GM18502 (cell line): ENCODE results near the gene ZRANB3.
"Not testable (repeated sequence)": the region's sequence is repeated elsewhere in the genome, so short reads cannot be mapped to it uniquely, and the experiment has no call there.

Experiments
- ATAC-seq: cut with Tn5 transposase; IDR thresholded peaks from one replicate; pipeline ENCODE4 v1.9.1; 2021; ENCODE audit warnings: mild to moderate bottlenecking; ENCODE audit not compliant: unreplicated experiment, poor library complexity

The ZRANB3 gene

DNA sequence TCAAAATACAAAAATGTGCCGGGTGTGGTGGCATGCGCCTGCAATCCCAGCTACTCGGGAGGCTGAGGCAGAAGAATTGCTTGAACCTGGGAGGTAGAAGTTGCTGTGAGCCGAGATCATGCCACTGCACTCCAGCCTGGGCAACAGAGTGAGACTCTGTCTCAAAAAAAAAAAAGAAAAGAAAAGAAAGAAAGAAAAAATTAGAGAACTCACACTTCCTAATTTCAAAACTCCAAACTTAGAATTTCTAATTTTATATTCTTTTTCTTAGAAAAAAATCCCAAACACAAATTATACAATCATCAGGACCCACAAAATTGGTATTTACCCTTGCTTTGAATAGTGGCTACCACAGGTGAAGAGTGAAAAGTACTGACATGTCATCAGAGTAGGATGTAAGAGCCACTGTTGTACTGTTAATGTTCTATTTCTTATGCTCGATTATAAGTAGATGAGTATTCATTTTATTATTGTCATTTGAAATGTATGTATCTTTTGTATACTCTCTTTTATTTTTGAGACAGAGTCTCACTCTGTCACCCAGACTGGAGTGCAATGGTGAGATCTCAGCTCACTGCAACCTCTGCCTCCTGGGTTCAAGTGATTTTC lies 182.8 kb downstream of the ZRANB3 start:
- not testable (repeated sequence) for ATAC-seq

DNA sequence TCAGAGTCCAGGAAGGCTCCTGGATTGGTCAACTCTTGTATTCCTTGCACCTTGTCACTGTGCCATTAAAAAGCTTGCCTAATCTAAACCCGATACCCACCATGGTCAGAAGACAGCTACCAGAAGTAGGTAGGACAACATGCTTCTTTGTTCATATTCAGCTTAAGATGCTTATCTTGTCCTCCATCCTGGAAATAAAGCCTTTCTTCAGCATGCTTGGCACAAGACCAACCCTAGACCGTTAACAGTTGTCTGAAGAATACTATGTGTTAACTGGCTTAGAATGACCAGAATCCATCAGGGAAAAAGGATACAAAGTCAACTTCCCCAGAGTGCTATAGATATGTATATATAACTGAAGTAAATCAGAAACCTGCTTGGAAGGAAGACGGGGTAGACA lies 193.9 kb downstream of the ZRANB3 start:
- ATAC-seq = no peak

DNA sequence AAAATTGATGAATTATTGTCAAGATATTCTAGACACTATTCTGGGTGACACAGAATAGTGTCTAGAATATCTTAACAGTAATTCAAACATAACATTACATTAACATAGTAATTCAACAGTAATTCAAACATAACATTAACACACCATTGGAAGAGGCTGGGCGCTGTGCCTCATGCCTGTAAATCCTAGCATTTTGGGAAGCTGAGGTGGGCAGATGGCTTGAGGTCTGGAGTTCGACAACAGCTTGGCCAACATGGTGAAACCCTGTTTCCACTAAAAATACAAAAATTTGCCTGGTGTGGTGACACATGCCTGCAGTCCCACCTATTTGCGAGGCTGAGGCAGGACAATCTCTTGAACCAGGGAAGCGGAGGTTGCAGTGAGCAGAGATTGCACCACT lies 195.8 kb downstream of the ZRANB3 start:
- ATAC-seq = no peak

DNA sequence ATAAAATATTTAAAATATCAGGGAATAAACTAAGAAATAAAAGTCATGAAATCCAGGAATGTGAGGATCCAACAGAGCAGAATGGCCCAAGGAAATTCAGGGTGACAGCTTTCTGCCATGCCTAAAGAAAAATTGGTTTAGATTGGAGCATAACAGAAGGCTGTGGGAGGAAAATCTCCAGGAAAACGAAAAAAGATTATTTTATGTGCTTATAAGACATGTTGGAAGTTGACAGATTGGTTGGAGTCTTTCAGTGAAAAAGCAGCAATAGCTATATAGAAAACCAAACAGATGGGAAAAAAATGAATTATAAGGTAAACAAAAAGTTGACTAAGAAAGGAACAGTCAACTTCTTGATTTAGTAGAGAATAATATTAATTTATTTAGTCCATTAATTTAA lies 203.9 kb downstream of the ZRANB3 start:
- ATAC-seq = no peak

DNA sequence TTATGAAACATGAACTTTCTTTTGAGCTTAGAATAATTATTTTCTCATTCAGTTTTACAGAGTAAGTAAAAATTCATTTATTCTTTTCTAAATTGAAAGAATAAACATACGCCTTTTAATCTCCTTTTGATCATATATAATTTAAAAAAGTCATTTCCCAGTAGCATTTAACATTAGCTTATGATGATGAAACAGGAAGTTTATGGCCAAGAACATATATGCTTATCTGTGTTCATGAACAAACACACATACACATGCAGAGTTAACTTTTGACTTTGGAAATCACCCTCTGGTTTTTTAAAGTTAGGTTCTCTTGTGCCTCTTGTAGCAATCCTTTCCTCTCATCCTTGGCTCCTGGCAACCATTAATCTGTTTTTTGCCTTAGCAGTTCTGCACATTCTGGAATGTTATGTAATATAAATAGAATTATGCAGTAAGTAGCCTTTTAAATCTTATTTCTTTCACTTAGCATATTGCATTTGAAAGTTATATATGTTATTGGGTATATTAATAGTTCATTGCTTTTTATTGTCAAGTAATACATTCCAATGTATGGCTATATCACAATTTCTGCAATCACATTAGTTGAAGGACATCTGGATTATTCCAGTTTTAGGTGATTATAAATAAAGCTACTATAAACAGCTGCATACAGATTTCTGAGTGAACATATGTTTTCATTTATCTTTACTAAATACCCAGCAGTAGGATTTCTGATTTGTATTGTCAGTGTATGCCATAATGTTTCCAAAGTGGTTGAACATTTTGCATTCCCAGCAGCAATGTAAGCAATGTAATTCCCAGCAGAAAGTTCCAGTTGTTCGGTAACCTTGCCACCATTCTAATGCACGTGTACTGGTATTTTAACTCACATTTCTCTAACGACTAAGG lies 210.3 kb downstream of the ZRANB3 start:
- no peak for ATAC-seq

DNA sequence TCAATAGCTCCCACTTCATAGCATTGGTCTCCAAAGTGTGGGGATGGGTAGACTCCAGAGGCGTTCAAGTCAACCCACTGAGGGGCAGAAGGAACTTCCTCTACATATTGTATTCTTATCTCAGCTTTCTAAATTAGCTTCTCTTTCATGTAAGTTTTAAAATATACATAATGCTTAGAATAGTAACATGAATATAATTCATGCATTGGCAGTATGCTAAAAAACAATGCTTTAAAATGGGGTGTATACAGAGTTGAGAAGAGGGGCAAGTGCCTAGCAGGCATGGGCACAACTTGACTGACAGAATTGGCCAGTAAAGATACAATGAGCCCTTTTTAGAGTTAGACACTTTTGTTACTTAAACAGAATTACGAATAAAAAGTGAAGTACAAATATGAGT lies 212.2 kb downstream of the ZRANB3 start:
- ATAC-seq = no peak

DNA sequence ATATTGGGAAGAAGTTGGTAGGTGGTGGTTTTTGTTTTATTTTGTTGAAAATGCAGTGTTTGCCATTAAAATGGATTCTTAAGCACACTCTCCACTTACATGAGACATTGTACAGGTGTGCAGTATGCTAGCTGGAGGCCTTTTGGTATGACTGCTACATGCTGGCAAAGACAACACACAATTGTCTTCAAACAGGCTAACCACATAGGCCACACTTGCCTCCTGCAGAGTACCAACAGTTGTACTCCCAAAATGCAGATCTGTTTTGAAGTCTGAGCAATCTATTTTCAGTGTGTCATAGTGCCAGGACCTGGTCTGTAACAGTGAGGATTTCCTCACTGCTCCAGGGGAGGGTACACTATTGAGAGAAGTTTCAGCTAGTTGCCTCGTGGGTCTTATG lies 213.6 kb downstream of the ZRANB3 start:
- no peak for ATAC-seq

DNA sequence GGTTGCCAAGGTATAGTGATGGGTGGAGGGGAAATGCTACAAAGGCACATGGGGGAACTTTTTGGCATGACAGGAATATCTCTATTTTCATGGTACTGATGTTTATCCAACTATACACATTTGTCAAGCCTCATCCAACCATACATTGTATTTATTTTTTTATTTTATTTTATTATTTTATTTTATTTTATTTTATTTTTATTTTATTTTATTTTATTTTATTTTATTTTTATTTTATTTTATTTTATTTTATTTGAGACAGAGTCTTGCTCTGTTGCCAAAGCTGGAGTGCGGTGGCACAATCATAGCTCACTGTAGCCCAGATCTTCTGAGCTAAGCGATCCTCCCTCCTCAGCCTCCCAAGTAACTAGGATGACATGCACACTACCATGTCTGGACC lies 219.1 kb downstream of the ZRANB3 start:
- no peak for ATAC-seq

DNA sequence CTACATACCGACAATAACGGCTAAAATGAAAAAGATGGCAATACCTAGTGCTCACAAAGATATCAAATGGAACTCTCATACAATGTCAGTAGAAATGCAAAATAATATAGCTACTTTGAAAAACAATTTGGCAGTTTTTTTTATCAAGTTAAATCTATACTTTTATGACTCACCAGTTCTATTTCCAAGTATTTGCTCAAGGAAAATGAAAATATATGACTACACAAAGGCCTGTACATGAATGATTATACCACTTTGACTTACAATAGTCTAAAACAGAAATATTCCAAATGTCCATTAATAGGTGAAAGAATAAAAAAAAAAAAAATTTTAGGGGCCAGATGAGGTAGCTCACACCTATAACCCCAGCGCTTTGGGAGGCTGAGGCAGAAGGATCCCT lies 219.8 kb downstream of the ZRANB3 start:
- ATAC-seq = no peak

DNA sequence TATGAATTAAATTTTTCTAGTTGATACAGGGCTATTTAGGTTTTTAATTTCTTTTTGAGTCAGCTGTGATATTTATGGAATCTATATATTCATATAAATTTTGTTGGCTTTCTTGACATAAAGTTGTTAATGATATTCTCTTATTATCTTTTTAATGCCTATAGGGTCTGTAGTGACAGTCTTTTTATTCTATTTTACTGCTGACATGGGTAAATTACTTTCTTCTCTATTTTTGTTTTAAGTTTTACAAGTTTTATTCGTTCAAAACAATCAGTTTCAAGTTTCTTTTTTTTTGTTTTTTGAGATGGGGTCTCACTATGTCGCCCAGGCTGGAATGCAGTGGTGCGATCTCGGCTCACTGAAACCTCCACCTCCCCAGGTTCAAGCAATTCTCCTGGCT lies 226.3 kb downstream of the ZRANB3 start:
- no peak for ATAC-seq

DNA sequence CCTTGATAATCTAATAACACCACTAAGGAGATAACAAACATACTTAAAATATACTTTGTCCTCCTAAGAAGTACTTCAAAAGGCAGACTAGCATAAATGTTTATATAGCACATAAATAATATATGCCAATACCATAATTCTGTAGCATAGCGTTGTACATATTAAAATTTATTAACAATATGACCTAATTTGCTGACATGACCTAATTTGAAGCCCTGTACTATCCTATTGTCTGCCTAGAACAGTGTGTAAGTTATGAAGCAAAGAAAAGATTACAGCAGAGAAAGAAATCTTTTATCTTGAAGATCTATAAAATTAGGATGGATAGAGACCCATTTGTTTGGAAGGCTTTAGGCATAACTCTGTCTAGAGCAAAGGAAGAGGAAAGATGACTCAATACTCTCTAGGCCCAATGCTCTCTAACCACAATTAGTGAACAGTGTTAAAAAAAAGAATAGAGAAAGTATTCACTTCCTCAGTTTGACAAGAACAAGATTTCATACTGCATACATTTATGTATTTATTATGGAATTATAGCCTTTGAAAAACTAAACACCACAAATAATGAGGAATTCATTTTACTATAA lies 231.3 kb downstream of the ZRANB3 start:
- ATAC-seq = peak; percentile 81

DNA sequence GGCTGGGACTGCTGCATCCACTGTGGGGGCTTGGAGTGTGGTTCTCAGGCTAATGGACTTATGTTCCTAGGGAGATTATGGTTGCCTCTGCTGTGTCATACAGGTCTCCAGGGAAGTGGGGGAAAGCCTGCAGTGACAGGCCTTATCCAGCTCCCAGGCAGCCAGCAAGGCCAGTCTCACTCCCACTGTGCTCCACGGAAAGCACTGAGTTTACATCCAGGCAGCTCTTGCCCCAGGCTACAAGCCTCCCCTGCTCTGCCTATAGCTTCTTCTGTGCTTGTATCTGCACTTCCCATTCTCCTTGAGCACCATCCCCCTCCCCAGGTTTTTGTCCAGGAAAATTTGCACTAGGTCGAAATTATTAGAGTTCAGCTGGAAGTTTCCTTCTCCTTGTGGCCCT lies 231.9 kb downstream of the ZRANB3 start:
- no peak for ATAC-seq

DNA sequence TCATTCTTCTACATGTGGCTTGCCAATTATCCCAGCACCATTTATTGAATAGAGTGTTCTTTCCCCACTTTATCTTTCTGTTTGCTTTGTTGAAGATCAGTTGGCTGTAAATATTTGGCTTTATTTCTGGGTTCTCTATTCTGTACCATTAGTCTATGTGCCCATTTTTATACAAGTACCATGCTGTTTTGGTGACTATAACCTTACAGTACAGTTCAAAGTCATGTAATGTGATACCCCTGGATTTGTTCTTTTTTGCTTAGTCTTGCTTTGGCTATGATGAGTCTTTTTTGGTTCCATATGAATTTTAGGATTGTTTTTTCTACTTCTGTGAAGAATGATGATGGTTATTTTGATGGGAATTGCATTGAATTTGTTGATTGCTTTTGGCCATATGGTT lies 243.9 kb downstream of the ZRANB3 start:
- not testable (repeated sequence) for ATAC-seq

DNA sequence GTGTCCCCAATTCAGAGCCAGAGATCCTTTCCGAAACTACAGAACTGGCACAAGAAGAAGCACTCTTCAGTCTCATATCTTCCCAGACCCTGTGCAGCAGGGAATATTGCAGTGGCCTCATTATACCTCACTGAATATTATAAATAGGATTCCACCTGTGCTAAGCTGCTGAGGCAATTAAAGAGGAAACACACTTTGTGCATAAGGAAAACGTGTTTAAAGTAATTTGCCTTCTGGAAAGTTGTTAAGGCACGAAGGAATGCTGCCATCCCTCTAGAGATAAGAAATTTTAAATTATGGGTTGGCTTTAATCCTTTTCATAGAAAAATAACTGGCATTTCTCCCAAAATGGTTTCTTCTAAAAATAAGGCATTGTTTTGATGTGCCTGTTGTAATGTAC lies 245.6 kb downstream of the ZRANB3 start:
- ATAC-seq = no peak

DNA sequence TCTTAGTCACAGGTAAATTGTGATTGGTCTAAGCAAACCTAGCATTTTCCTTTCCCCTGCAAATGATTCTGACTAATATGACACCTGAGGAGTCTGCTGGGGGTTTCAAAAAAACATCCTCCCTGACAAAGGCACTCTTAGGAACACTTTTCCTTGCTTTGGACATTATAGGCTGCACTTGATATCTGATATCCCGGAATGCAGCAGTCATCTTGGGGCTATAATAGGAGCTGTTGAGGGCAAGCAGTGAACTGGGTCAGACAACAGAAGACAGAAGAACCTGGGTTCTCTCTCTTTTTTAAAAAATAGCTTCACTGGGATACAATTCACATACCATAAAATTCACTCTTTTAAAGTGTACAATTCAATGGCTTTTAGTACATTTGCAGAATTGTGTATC lies 249.6 kb downstream of the ZRANB3 start:
- no peak for ATAC-seq

DNA sequence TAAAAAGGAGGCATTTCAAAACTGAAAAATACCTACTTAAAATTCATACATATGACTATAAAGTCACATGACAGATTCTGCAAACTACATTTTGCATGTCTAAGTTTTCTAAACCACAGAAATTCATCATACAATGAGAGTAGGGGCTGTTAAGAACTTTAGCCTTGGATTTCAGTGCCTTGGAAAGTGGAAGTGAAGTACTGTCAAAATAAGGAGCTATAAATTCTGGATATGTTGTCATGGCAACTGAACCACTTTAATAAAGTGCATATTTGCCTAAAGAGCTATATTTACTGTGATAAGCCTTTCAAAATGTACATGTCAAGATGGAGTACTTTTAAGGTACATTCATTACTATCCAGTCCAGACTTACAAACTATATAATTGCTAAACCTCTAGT lies 251.8 kb downstream of the ZRANB3 start:
- ATAC-seq = no peak

DNA sequence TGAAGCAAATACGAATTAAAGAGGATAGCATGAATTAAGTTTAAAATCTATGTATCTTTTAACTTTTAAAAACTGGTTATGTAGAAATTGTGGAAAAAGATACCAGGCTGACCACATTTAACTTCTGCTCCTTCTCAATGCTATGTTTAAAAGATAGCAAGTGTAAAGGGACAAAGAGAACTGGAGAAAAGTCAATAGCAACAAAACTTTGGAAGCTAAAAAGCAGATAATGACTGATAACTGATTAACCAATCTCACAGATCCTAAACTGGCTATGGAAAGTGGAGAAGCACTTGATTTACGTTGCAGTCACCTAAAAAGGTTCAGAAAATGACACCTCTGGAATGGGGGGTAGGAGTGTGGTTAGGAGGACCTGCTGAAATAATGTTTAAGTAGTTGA lies 254.5 kb downstream of the ZRANB3 start:
- ATAC-seq = no peak

DNA sequence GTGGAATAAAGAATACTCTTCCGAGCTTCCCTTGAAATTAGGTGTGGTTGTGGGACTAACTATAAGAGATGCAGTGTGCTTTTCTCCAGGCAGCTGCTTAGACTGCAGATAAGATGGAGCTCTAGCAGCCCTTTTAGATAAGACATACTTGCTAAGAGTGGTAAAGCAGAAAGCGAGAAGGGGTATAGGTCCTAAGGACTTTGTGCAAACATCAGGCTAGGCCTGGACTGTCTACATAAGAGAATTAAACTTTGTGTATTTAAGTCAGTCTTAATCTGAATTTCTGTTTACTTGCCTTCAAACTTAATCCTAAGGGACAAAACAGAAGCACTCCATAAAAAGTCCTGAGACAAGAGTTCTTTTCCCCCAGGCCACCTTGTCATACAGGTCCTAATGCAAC lies 260.0 kb downstream of the ZRANB3 start:
- ATAC-seq = no peak

DNA sequence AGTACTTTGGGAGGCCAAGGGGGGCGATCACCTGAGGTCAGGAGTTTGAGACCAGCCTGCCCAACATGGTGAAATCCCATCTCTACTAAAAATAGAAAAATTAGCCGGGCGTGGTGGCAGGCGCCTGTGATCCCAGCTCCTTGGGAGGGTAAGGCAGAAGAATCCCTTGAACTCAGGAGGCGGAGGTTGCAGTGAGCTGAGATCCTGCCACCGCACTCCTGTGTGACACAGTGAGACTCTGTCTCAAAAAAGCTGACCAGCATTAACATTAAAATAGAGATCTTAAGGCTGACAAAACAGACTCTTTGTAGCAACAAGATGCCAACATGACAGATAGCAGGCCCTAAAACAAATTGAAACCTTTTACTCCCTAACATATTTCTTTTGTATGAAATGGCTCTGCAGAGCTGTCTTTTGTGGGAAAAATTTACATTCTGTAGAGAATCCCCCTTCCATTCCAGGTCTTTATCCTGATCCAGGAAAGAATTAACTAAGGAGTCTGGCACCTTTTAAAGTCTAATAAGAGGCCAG lies 265.0 kb downstream of the ZRANB3 start:
- ATAC-seq = no peak

DNA sequence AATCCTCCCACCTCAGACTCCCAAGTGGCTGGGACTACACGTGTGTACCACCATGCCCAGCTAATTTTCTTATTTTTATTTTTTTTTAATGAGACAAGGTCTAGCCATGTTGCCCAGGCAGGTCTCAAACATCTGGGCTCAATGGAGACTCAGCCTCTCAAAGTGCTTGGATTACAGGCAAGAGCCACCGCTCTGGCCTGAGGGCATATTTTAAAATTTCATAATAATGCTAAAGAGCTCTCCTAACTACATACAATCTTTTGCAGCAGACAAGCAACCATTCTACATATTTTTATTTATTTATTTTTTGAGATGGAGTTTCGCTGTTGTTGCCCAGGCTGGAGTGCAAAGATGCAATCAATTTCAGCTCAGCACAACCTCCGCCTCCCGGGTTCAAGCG lies 271.9 kb downstream of the ZRANB3 start:
- no peak for ATAC-seq

DNA sequence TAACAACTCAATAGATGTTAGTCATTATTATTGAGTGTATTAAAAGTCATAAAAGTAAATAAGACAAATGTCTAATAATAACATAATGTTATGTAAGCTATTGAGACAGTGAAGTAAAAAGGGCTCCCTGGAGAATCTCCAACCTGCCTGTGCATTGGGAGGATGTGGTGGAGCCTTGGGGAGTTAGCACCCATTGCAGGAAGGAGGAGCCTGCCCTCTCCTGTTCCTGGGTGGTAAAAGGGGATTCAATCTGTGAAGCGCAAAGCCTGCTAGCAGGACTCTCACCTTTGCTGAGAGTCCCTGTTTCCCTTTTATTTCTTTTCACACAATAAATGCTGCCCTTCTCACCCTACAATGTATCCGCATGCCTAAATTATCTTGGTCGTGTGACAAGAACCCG lies 272.8 kb downstream of the ZRANB3 start:
- ATAC-seq = no peak
